ENCODE measurements around the gene GH1.
"Not testable (repeated sequence)": the region's sequence is repeated elsewhere in the genome, so short reads cannot be mapped to it uniquely, and the experiment has no call there.

GH1 gene

DNA sequence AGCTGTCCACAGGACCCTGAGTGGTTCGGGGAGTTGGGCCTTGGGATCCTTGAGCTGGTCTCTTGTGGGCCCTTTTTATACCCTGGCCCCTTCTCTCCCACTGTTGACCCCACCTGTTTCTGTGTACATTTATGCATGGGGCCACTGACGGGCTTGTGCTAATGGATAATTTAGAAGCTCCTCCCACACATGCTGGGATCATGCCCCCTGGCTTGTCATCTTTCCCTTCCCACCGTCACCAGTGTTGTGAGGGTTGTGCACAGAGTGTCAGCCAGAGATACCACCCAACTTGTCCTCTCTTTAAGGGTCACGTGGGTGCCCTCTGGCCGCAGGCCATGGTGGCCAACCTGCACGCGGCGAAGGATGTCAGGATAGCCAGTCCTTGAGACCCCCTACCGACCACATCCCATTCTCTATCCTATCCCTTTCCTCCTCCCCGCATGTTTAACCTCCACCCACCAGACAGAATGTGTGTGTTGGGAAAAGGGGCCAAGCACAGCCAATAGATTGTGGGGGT, at the start of gene GH1:
TSS of gene GH1 (minus strand) at position 51 of the 517 bp plus-strand sequence. CDS start 63 bp downstream, outside the sequence.
- not testable (repeated sequence) for DNase-seq

DNA sequence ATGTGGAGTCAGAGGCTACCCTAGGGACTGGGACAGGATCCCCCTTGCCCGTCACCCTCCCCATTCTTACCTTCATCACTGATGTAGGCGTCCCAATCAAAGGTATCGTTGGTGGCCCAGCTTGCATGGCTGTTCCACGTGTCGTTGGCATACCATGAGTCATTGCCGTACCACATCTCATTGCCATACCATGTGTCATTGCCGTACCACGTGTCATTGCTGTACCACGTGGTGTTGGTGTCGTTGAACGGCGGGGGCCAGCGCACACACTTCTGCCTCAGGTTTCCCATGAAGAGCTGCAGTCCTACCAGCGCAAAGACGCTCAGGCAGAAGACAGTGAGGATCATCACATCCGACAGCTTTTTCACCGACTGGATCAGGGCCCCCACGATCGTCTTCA, 49.3 kb upstream of the GH1 start:
- no peak for DNase-seq

DNA sequence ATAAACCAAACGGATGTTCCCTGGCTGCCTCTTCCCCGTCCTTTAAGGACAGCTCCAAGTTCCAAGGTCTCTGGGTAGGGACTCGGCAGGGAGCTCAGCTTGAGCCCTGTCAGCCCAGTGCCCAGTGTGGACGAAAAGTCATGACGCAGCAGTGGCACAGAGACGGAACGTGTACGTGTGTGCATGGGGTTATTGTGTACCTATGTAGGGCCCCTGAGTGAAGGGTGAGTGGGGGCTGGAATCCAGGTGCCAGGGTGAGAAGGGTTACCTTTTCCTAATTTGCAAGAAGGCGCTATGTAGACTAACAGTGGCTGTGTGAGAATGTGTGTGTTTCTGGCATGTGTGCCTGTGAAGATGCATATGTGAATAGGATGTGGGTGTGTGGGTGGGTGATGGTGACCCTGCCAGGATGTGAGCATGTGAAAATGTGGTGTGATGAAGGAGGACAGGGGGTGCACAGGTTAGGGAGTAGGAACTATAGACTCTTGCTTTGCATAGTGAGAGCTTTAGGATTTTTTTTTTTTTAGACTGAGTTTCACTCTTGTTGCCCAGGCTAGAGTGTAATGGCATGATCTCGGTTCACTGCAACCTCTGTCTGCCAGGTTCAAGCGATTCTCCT, 48.1 kb upstream of the GH1 start:
- no peak for DNase-seq

DNA sequence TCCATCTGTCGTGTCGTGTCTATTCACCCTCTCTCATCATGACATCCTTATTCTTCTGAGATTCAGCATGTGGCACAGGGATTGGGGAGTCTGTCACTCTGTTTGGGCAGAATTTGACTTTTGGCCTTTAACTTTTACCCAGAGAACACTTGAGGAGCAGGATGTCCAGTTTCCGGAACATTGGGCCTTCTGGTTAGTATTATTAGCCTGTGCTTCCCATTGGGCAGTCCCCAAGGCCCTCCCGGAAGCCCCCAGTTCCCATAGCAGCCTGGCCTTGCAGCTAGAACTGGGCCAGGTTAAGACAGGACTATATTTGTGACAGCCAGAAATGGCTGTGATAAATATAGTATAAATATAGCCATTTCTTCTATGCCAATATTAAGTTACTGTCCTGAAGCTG, 44.5 kb upstream of the GH1 start:
- no peak for DNase-seq

DNA sequence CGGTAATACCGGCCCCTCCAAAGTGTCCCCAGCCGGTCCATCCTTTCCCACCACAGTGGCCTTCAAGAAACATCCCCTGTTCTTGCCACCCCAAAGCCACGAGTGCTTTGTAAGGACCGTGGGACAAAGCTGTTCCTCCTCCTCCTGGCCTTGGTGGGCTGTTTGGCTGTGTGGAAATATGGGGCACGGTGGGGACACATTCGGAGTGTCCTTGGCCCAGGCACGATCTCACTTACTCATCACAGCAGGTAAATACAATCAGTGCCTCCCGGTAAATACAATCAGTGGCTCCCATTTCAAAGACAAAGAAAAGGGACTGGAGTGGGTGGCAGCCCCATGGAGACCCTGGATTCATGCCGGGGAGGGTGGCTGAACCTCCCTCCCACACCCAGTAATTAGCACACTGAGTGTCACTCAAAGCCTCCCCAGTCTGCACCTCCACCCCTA, 43.7 kb upstream of the GH1 start:
- DNase-seq, result no peak

DNA sequence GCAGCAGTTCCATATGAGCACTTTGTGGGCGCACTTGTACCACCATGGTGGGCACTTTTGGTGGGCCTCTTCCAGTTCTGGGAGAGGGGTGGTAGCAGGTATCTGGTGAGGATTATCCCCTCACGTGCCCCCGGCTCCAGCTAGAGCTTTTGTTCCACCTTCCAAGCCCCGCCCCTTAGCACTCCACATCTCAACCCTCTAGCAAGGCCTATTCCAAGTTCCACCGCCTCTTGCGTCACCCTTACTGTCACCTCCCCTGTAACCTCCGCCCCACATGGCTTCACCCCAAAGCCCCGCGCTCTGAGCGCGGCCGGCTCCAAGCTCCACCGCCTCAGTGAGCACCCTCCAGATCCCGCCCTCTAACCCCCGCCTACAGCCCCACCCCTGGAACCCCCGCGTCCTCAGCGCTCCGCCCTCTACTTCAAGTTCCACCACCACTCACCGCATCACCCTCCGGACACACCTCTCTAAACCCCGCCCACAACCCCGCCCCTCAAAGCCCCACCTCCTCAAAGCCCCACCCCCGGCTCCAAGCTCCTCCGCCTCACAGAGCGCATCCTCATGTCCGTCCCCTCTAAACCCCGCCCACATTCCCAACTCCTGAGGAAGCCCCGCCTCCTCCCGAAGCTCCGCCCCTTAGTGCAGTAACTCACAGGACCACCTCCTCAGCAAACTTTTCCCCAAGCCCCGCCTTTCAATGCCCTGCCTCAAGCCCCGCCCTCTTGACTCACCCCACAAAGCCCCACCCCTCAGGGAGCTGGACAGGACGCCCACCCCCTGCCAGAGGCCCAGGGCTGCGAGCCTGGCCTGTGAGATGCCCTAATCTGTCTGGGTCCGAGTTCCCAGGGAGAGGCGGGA, 42.9 kb upstream of the GH1 start:
- DNase-seq, result no peak

DNA sequence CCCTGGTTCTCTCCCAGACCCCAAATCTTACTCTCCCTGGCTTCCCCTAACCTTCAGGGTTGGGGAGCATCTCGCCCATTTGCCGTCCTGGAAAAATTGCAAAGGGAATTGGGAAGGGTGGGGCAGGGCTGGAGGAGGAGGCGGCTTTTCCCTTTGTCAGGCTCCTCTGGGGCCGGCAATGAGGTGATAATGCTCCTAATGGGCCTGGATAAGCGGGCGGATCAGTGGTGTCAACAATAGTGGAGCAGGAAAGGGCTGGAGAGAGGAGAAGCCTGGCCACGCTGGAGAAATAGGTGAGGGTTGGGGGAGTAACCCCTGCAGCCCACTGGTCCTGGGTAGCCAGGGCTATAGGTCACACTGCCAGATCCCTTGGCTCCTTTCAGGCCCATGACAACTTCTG, 41.8 kb upstream of the GH1 start:
- no peak for DNase-seq

DNA sequence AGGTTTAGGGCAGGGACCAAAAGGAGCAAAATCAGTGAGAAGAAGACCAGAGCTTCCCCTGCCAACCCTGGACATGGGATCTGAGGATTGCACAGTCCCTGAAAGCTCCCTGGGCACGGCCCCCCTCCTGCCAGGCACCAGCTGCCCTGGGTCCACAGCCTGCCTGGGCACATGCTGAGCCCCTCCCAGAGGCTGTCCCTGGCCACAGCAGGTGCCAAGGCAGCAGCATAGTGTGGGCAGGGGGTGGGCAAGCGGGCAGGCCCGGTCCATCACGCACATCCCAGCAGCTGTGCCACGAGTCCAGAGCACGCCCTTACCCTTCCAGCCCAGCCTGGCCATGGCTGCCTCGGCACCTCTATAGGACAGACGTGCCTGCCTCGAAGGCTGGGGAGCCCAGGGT, 41.4 kb upstream of the GH1 start:
- no peak for DNase-seq

DNA sequence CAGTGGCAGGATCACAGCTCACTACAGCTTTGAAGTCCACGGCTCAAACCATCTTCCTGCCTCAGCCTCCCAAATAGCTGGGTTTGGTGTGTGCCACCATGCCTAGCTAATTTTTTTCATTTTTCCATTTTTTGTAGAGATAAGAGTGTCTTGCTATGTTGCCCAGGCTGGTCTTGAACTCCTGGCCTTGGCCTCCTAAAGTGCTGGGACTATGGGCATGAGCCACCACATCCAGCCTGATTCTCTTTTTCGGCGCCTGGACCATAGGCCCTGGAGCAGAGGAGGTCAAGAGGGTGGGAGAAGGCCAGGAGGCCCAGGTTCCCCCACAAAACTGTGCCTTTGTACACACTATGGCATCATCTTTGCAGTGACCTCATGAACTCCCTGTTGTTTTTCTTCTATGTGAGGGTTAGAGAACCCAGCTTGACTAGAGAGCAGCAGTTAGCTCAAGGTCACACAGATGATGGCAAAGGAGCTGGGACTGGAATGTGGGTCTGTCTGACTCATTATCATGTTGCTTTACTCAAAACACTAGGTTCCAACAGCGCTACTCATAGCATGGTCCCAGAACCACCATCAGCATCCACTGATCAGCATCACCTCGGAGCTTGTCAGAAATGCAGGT, 37.8 kb upstream of the GH1 start:
- no peak for DNase-seq

DNA sequence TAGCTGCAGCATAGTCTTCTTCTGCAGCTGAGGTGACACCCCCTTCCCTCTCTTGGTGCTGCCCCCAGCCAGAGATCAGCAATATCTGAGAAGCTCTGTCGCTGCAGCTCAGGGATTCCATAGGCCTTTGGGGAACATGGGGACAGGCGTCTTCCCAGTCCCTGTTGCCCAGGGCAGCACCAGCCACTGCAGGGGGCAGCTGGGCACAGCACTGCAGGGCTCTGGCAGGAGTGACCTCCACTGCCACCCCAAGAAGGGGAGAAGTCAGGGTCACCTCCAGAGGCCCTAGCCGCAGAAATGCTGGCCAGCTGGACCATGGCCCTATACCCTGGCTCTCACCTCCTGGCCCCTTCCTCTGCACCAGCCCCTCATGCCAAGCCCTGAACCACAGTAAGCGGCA, 37.2 kb upstream of the GH1 start:
- DNase-seq, result no peak

DNA sequence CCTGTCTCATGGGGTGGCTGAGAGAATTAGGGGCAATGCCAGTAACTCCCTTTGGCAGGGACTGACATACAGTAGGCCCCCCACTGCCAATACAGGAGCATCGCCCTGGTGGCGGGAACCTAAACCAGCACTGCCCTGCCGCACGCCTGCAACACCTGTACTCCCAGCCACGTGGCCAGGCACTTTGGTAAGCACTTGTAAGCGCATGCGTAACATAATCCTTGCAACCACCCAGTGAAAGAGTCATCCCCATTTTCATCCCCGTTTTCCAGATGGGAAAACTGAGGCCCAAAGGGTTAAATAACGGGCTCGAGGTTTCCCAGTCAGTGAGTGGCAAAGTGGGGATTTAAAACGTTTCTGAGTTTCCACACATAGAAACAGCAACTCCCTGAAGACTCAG, 36.6 kb upstream of the GH1 start:
- no peak for DNase-seq

DNA sequence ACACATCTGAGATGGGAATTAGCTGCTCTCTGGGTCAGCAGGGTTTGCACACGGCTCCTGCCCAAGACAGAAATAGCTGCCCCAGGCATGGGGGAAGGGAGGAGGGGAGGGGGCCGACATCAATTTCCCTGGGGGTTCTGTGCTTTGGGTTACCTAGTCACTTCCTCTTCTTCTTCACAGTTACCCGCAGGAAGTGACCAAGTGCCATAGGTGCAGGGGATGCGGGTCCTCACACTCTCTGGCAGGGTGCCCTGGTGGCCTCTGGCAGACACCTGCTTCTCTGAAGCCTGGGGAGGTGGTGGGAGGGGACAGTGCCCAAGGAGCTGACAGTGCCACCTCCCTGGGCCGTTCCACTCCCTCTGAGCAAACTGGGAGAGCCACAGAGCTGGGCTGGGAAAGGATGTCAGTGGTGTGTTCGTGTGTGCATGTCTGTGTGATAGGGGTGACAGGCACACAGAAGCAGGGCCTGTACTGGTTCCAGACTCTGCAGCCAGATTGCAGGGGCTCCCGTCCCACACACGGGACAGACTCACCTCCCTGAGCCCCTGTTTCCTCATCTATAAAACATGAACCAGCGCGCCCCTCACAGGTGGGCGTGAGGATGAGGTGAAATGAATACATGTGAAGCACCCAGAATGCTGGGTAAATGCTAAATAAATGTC, 35.9 kb upstream of the GH1 start:
- DNase-seq, result no peak

DNA sequence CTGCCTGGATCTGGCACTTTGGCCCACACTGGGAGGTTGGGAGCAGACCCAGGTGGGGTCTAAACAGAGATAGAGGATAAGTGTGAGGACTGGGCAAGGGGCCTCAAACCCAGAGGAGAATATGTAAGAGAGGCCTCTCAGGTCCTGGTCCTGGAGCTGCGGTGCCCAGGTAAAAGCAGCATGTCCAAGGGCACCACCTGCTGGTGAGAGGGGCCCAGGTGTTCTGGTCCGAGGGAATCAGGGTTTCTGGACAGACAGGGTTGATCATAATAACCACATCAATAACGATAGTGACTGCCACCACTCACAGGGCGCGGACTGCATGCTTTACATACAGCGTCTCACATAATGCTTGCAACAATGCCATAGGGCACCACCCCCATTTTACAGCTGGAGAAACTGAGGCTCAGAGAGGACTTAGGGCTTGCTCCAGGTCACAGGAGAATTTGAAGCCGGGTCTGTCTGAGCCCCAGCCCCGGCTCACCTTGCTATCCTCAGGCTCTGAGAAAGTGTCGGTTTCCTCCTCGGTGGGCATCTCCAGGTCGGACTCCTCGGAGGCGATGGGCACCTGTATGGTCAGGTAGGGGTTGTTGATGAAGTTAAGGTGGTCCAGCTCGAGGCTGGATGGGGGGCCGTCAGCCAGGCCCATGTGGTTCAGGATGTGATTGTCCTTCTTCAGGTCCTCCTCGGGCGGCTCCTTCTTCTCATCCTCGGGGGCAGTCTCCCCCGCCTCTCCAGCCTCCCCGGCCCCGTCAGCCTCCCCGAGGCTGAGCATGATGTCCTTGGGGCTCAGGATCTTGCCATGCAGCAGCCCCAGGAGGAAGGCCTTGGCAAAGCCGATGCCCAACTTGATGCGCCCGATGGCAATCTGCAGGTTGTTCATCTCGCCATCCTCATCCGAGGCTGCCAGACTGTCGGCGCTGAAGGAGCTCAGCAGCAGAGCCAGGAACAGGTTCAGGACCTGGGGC, 32.6 kb upstream of the GH1 start:
- DNase-seq, result no peak

DNA sequence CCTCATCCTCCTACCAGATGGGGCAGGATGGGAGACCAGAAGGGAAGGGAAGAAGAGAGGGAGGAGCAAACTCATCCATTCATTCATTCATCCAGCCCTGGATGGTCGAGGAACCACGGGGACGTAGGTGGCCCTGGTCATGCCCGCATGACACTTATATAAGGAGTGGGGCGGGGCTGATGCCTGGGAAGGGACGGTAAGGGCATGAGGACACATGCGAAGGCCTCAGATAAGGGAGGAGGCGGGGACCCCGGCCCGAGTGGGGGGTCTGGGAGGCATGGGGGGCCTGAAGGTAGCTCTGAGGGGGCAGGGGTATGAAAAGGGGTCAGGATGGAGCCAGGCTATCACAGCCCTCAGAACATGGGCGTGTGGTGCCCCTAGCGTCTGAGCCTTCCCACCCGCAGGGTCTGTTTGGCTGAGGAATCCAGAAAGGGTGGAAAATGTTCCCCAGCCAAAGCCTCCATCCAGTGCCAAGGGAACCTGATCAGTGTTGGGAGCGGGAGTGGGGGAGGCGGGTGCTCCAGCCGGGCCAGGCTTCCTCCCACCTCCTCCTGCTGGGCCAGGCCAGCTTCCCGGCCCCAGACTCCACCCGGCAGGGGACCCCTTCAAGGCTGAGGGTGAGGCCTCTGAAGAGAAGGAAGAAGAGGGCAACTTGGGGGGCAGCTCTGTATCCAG, 31.1 kb upstream of the GH1 start:
- no peak for DNase-seq

DNA sequence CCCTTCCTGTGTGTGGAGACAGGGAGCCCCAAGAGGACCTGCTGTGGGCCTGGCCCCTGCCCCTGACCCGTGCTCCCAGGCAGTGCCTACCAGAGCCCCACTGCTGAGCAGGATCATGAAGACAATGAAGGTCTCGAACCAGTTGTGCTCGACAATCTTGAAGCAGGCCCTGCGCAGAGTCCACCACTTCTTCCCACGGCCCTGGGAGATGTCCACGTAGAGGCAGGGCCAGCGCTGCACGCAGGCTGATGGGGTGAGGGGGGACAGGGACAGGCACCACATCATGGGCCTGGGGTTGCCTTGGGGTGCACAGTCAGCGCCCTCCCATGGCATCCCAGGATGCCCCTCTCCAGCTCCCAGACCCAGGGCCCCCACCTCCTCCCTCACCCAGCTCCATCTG, 29.9 kb upstream of the GH1 start:
- DNase-seq, result no peak

DNA sequence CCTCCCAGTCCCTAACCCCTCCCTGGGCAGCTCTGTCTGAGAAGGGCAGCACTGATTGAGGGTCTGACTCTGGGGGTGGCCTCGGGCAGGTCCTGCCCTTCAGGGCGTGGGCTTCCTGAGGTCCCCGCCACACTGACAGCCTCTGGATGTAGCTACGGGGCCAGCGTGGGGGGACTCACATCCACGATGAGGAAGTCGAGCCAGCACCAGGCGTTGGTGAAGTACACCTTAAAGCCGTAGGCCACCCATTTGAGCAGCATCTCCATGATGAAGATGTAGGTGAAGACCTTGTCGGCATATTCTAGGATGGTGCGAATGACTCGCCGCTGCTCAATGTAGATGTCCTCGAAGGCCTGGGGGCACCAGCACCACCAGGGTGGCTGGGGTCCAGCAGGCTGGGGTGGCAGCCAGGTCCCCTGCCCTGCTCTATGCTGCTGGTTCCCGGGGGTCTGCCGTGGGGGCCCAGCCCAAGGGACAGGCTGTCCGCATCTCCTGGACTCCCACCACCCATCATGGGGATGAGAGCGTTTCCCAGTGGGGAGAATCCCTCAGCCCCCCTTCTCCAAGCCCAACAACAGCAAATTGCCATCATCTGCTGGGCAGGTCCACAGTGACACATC, 29.2 kb upstream of the GH1 start:
- DNase-seq, result no peak

DNA sequence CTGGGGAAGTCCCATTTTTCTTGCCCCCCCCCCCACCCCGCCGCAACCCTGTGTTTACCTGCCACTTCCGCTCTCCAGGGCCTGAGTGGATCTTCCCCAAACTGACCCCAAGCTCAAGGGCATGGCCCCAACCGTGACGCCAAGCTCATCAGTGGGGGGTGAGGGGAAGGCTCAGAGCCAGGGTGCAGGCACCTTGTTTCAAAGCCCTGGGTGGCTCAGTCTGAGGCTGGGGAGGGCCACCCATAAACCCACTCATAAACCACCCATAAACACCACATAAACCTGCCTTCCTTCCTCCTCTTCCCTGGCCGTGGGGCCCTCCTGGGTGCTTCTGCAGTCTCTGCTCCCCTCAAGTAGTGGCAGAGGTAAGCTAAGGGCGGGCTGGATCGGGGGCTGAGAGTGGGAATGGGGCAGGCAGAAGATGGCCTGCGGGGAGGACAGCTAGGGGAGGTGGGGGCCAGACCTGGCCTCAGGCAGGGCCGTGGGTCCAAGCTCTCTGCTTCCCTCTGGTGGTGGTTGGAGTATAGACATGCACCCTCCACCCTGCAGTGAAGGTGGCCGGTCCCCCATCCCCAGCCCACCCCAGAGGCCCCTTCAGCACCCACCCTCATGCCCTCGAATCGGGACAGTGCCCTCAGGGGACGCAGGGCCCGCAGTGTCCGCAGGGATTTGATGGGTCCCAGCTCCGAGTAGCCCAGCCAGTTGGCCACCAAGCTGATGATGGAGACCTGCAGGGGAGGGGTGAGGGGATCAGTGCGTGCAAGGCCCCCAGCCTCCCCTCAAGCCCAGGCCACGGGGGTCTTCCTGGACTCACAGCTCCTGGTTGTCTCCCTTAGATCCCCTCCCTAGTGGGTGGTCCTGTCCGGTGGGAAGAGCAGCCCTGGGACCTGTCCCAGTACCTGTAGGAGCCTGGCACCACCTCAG, 28.1 kb upstream of the GH1 start:
- peak; percentile 40 for DNase-seq

DNA sequence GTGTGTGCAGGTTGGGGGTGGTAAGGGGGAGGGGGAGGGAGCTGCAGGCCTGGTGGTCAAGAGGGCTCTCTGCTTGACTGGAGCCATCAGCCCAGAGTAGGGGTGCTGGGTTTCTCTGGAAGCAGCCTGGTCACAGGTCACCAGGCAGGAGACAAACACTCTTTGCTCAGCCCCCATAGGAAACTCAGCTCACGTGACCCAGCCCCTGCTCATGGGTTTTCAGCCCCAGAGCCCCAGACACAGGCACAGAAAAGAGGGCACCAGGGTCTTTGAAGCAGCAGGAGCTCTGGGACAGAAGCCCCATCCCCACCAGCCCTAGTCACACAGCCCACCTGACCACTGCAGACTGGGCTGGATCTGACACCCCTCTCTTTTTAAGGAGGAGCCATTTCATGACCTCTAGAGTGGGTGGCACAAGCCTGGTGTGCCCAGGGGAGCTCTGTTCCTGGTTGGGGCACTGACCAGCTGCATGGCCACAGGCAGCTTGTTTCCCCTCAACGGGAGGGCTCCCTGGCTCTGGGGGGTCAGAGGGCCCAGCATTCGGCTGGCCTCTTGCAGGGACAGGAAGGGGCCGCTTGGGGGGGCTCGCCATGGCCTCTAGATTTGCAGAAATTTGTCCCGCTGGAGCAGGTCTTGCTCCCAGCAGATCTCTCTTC, 27.3 kb upstream of the GH1 start:
- DNase-seq, result no peak

All from NCI-H1694 (cell line).